Measurements from ENCODE around the gene BTBD7.
"Not testable (repeated sequence)": the region's sequence is repeated elsewhere in the genome, so short reads cannot be mapped to it uniquely, and the experiment has no call there.

Gene BTBD7

DNA sequence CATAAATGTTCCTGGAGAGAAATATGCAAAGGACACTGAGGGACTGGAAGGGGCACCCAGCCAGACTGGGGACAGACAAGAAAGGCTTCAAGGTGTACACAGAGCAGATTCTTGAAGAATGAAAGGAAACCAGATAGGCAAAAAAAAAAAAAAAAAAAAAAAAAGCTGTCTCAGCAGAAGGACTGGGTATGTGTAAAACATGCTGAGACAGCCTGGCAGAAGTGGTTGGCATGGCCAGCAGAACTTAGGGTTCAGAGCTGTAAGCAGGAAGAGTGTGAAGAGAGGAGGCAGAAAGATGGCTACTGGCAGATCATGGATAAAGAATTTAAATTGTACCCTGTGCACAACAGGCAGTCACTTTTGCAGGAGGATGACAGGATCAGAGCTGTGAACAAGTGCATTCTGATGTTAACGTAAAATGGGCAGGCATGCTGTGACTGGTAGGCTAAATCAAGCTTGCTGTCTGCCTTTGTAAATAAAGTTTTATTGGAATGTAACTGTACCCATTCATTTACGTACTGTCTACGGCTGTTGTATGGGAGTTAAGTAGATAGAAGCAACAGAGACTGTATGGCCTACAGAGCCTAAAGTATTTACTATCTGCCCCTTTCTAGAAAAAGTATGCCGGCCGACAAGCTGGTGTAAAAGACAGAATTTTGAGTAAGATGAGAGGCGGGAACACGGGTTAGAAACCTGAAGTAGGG is 83.6 kb downstream of the BTBD7 start:
- DNase-seq (ENCODE audit: low spot score), result no peak

DNA sequence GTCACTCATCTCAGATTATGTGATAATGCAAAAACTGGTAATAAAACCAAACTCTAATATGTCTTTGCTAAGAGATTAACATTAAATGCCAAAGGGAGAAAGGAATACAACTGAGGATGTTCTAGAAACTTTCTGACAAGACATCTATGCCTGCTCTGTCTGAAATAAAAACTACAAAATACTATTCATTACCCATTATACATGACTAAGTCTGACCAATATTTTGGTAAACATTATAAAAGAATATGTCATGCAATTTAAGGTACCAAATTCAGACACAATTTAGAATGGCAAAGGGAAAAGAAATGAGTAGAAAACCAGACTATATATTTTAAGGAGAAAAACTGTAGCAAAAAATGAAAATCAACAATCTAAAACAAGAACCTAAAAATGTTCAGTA is 86.3 kb downstream of the BTBD7 start:
- no peak for DNase-seq (ENCODE audit: low spot score)

DNA sequence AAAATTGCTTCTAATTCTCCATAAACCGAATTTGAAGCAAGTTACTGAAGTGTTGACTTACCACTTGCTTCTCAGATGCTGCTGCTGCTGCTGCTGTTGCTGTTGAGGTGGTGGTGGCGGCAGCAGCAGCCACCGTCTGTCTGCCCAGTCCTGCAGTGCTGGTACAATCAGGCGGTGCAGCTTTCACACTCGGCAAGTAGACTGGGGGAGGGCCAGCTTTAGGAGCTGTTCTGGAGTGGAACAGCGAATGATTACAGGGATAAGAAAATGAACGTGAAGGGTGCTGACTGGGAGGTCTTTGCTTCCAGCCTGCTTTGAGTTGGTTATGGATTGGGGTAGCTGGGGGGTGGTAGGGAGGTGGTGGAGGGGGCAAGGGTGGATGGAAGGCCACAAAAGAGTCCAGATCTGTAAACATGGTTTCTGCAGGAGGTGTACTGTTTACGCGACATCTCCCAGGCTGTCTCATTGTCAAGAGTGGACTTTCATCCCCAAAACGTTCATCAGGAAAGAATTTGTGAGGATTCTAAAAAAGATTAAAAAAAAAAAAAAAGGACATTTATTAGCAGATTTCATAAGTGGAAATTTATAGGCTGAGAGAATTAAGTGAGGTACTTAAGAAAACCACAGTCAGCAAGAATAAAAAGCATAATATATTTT is 86.9 kb downstream of the BTBD7 start:
- DNase-seq (ENCODE audit: low spot score), result no peak

DNA sequence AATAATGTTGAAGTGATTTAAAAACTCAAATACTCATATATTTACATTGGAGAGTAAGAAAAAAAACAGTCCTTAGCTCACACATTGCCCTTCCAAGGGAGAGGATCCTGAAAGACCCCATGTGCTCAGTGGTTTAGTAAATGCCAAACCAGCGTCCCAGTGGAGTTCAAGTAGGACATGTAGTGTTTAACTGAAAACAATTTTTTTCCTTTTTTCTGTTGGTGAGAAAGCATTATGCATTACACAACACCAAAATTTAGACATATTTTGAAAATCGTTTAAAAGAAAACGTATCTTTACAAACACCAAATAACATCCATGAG is 92.2 kb downstream of the BTBD7 start:
- DNase-seq (ENCODE audit: low spot score), result no peak

DNA sequence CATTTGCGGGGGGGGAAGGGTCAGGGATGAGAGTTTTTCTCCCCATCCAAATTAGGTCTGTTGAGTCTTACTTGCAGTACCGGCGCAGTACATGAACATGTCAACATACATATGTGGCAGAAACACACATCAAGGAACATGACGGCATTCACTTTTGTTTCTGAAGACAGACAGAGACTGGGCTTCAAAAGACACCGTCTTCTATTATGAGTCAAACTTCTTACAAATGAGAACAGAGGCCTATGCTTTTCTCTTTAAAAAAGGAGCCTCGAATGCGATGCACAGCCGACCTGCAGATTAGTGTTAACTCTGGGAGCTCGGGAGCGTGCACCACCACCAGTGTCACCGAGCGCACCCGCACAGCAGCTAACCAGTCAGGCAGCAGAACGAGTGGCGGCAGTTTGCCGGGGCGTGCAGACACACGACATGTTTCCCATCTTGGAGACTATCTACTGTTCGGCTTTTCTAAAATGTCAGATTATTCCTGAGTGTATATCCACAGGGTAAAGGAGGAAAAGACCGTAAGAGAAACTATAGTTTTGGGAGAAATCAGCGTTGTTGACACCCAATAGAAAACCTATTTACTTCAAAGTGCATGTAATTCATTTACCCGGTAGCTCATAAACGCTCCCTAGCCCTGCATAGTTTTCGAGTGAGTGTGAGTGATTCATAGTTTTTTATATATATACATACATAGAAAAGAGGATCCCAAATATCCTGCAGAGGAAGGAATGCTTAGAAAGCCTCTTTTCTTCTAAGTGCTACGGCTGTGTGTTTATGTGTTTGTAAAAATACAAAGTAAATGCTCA is 92.8 kb downstream of the BTBD7 start:
- no peak for DNase-seq (ENCODE audit: low spot score)

DNA sequence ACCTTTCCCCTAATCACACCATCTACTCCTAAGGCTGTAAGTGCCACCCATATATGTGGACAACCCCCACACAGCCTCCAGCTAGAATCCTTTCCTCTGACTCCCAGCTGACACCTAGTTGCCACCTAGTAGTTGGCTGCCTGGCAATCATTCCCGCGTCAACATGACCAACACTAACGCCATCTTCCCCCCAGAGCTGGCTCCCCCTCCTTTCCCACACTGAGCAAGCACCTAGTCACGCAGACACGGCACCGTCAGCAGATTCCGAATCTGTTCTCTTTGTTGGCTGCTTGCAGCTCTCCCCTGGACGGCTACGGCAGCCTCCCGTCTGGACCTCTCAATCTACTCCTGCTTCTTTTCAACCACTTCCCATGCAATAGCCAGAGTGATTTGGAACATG is 98.0 kb downstream of the BTBD7 start:
- no peak for DNase-seq (ENCODE audit: low spot score)

DNA sequence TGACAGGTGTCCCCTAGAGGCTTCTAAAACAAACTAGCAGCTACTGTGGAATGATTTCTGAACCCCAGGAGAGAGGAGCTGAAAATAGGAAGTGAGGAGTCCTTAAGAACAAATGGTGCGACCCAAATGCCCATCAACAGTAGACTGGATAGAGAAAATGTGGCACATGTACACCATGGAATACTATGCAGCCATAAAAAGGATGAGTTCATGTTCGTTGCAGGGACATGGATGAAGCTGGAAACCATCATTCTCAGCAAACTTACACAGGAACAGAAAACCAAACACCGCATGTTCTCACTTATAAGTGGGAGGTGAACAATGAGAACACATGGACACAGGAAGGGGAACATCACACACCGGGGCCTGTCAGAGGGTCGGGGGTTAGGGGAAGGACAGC is 99.8 kb downstream of the BTBD7 start:
- not testable (repeated sequence) for DNase-seq (ENCODE audit: low spot score)

DNA sequence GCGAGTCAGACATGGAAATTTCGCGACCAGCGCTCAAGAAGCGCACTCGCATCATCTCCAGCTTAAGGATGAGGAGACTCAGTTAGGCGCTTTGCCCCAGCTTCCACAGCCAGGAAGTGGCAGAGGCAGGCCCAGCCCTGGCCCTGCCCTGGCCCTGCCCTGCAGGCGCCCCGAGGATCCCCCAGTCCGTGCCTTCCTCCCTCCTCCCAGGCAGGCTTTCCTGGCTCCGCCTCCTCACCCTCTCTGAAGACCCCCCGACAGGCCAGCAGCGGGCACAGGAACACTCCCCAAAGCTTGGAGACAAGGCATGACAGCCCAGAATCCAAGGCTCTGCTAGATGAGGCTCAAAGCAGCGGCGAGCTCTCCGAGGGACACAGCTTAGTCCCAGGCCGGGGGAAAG is 100.7 kb downstream of the BTBD7 start:
- no peak for DNase-seq (ENCODE audit: low spot score)

- DNase-seq (ENCODE audit: low spot score), result peak; percentile 61
Measured at GRCh38 chr14:93231129-93231979, 101.5 kb downstream of the BTBD7 start.

DNA sequence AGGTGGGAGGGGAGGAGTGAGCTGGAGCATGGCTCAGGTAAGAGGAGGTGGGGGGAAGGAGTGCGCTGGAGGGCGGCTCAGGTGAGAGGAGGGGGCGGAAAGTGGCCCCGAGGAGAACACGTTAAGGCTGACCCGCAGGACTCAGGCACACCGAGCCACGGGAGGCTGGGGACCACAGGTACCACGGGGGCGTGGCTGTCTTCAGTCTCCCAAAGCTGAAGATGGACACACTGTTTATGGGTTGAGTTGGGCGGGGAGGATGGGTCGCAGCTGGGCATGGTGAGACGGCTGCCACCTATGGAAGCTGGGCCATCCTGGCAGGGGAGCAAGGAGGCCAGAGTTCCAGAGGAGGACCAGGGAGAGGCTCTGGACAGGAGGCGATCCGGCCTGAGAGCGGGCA is 102.3 kb downstream of the BTBD7 start:
- no peak for DNase-seq (ENCODE audit: low spot score)

- DNase-seq (ENCODE audit: low spot score), result no peak
Measured at GRCh38 chr14:93228550-93228949, 104.3 kb downstream of the BTBD7 start.

DNA sequence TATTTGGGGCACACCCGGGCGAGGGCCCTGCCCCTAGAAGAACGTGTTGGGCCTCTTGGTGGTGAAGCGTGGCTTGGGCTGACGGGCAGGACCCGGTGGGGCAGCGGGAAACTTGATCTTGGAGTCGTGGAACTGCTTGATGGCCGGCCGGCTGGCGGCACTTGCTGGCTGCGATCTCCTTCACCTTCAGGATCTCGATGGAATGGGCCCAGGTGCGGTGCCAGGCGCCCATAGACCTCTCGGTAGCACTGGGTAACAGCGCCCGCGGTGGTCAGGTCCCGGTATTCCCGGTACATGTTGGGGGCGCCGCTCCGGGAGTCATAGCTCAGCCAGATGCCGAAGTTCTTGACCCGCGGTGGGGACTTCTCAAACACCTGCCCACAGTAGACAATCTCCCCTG is 109.3 kb downstream of the BTBD7 start:
- DNase-seq (ENCODE audit: low spot score), result no peak

DNA sequence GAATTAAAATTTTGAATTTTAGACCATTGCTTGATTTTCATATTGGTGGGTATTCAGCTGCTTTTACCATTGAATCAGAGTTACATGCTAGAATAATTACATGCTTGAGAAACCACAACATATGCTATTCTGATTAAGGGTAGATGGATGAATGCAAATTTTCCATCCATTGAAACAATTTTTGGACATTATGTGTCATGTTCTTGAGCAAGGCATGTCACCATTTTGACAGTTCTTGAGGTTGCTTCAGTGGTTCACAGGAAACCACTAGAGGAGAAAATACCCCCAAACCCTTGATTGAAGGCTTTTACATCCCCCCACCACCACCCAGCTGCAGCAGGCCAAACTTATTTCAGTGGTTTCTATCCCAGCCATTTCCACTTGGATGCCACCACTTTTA is 112.3 kb downstream of the BTBD7 start:
- no peak for DNase-seq (ENCODE audit: low spot score)

DNA sequence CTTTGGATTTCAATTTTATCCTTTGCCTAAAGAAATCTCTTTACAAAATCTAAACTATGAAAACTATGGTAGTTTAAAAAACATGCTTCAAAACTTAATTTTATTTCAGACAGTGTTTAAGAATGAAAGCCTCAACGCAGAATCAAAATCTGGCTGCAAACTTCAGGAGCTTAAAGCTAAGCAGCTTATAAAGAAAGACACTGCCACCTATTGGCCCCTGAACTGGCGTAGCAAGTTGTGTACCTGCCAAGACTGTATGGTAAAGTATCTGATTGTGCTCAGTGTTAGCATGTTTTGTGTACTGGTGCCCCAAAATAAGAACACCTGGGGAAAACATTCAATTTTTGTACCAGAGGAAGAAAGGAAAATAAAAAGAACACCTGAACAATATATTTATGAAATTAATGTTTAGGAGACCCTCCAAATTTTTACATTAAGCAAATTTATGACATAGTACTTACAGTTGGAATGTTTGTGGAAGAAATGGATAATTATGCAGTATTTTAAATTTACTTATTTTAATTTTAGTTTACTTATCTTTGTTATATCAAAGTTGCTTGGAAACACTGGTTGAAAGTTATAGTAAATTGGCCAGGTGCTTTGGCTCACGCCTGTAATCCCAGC is 113.6 kb downstream of the BTBD7 start:
- no peak for DNase-seq (ENCODE audit: low spot score)

DNA sequence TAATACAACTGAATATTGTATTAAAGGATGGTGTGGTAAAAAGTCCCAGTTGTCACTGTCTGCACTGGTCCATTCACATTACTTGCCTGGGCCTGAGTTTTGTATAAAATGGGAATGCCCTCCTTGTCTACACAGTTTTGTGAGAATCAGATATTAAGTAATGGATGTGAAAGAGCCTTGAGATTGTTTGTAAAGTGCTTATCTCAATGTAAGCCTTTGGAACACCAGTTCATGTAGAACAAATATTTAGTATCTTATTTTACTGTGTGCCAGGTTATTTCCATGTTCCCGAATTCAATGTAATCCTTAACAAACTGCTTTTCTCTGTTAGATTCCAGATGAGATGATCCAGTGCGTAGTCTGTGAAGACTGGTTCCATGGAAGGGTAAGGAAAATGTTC is 118.2 kb downstream of the BTBD7 start:
- no peak for DNase-seq (ENCODE audit: low spot score)

- DNase-seq (ENCODE audit: low spot score), result no peak
Measured at GRCh38 chr14:93212432-93212831, 120.4 kb downstream of the BTBD7 start.

DNA sequence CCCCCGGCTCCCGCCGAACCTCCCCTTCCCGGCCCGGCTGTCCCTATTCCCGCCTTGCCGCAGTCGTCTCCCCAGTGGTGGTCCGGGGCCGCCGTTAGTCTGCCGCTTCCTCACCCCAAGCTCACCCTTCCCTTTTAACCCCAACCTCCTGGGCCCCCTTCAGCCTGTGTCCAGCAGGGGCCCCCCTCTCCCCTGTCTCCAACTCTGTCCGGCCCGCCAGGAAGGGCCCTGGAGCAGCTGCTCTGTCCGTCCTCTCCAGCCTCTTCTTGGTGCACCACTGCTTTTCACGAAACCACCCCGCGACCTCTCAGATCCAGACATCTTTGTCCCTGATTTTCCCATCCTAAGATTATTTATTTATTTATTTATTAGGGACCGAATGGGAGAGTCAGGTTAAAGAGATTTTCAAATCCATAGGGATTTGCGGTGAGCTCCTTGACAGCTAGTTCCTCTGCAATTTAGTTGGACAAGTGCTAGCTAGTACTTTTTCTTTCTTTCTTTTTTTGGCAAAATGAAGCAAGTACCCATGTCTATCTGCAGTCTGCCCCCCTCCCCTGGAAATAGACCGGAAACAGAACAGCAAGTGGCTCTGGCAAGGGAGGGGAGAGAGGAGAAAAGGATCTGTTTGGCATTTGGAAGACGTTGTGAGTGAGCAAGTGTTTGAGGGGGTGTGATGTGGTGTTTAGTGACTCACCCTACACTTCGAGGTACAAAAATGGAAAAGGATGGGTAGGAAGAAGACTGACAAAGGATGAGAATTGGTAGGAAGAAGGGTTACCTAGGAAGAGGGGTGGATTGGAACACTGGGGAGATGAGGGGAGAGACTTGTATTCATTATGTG is 125.1 kb downstream of the BTBD7 start:
- DNase-seq (ENCODE audit: low spot score), result peak; percentile 67

GRCh38 chr14:93206793-93207467 is 125.9 kb downstream of the BTBD7 start, which contains the start of the genes GON7 and UBR7:
Gene GON7 (minus strand): TSS chr14:93207065. CDS start chr14:93207037, 28 bp downstream.
Gene UBR7 (plus strand): TSS chr14:93207256. CDS start chr14:93207292, 36 bp downstream.
- DNase-seq (ENCODE audit: low spot score), result peak; percentile 97

GRCh38 chr14:93201155-93201704 is 131.6 kb downstream of the BTBD7 start:
- DNase-seq (ENCODE audit: low spot score), result no peak

GRCh38 chr14:93200553-93200952 is 132.3 kb downstream of the BTBD7 start:
- DNase-seq (ENCODE audit: low spot score), result no peak
